Measurements from ENCODE around the gene CFAP92.

The CFAP92 gene

GRCh38 chr3:128997486-128998133 is 3.7 kb upstream of the CFAP92 start:
- TF ChIP-seq TAF1 (IDR thresholded peaks at IDR 0.05; ENCODE audit: borderline replicate concordance, insufficient read depth, low read length) (no peak), FOXP2 (optimal IDR thresholded peaks at IDR 0.05; ENCODE audit: borderline replicate concordance, extremely low read depth, extremely low read length, insufficient read depth) (no peak), POLR2AphosphoS5 (IDR thresholded peaks at IDR 0.05; ENCODE audit: low read depth, low read length) (no peak)

- no peak for TF ChIP-seq POLR2AphosphoS5 (IDR thresholded peaks at IDR 0.05; ENCODE audit: low read depth, low read length)
- no peak for TF ChIP-seq FOXP2 (optimal IDR thresholded peaks at IDR 0.05; ENCODE audit: borderline replicate concordance, extremely low read depth, extremely low read length, insufficient read depth)
- no peak for TF ChIP-seq REST (IDR thresholded peaks at IDR 0.05; ENCODE audit: insufficient read depth in 1 of 2, low read depth in 2 of 2, low read length in 2 of 2)
- no peak for TF ChIP-seq TAF1 (IDR thresholded peaks at IDR 0.05; ENCODE audit: borderline replicate concordance, insufficient read depth, low read length)
Measured at GRCh38 chr3:128996726-128997125, 2.9 kb upstream of the CFAP92 start.

GRCh38 chr3:128996200-128996599 is 2.3 kb upstream of the CFAP92 start:
- TF ChIP-seq POLR2AphosphoS5 (IDR thresholded peaks at IDR 0.05; ENCODE audit: low read depth, low read length) (no peak), TAF1 (IDR thresholded peaks at IDR 0.05; ENCODE audit: borderline replicate concordance, insufficient read depth, low read length) (no peak)

GRCh38 chr3:128995737-128996136 is 1.9 kb upstream of the CFAP92 start:
- no peak for TF ChIP-seq REST (IDR thresholded peaks at IDR 0.05; ENCODE audit: insufficient read depth in 1 of 2, low read depth in 2 of 2, low read length in 2 of 2)
- no peak for TF ChIP-seq TAF1 (IDR thresholded peaks at IDR 0.05; ENCODE audit: borderline replicate concordance, insufficient read depth, low read length)
- no peak for TF ChIP-seq FOXP2 (optimal IDR thresholded peaks at IDR 0.05; ENCODE audit: borderline replicate concordance, extremely low read depth, extremely low read length, insufficient read depth)
- no peak for TF ChIP-seq SIN3A (IDR thresholded peaks at IDR 0.05; ENCODE audit: borderline replicate concordance, insufficient read depth, low read length)
- TF ChIP-seq POLR2AphosphoS5 (IDR thresholded peaks at IDR 0.05; ENCODE audit: low read depth, low read length): no peak

- no peak for TF ChIP-seq FOXP2 (optimal IDR thresholded peaks at IDR 0.05; ENCODE audit: borderline replicate concordance, extremely low read depth, extremely low read length, insufficient read depth)
- TF ChIP-seq POLR2AphosphoS5 (IDR thresholded peaks at IDR 0.05; ENCODE audit: low read depth, low read length): no peak
- TF ChIP-seq SIN3A (IDR thresholded peaks at IDR 0.05; ENCODE audit: borderline replicate concordance, insufficient read depth, low read length): no peak
Measured at GRCh38 chr3:128994581-128995546, 988 bp upstream of the CFAP92 start.

GRCh38 chr3:128994173-128994512 is 267 bp upstream of the CFAP92 start:
- TF ChIP-seq REST (IDR thresholded peaks at IDR 0.05; ENCODE audit: insufficient read depth in 1 of 2, low read depth in 2 of 2, low read length in 2 of 2) (no peak), FOXP2 (optimal IDR thresholded peaks at IDR 0.05; ENCODE audit: borderline replicate concordance, extremely low read depth, extremely low read length, insufficient read depth) (no peak), TAF1 (IDR thresholded peaks at IDR 0.05; ENCODE audit: borderline replicate concordance, insufficient read depth, low read length) (no peak), SIN3A (IDR thresholded peaks at IDR 0.05; ENCODE audit: borderline replicate concordance, insufficient read depth, low read length) (no peak), POLR2AphosphoS5 (IDR thresholded peaks at IDR 0.05; ENCODE audit: low read depth, low read length) (no peak)

Data from PFSK-1 (cell line).